Breast epithelium (tissue), 3 donors: ENCODE data around the gene BSPRY.

Experiments
- POLR2A ChIP-seq: fragments of 450-650 bp; IDR thresholded peaks from one replicate; pipeline ENCODE4 v1.6.1; 2016; ENCODE audit warnings: antibody characterized with exemption, mild to moderate bottlenecking, moderate library complexity
- POLR2AphosphoS5 ChIP-seq, 3 donors: sonication (generic); formaldehyde crosslinking; IDR thresholded peaks; one replicate each; pipeline ENCODE4 v1.6.1; 2017; ENCODE audit warnings: antibody characterized with exemption in 3 of 3
- TF ChIP-seq, protein P1 (sequence below), 3 donors: fragments of 450-650 bp; IDR thresholded peaks; one replicate each; pipeline ENCODE4 v1.5.1; 2016 to 2017; ENCODE audit warnings: antibody characterized with exemption in 3 of 3, mild to moderate bottlenecking in 3 of 3, moderate library complexity in 3 of 3

DNA sequence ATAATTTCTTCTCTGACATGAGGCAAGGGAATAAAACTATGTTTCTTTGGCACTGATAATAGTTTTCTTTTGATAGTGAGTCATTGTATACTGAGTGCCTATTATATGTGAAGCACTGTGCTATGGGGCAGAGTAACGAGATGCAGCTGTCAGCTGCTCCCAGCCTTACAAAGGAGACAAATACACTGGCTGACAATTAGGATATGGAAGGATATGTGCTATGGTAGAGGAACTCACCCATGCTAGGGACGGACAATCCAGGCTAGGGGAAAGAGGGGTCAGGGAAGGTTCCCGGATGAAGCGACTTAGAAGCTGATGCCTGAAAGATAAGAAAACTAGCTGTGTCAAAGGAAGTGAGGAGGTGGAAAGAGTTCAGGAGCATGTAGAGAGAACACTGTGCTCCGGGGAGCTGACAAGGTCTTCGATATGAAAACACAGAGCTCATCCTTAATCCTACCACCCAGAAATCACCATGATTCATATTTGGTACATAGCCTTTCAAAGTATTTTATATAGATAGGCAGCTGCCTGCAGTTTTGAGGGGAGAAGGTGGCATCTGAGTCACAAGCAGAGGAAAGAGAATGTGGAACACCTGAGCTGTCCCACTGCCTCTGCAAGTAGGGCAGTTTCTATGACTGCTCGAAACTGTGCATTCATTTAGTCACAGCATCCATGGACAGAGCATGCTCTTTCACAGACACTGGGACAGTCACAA, 12.1 kb downstream of the BSPRY start:
- TF ChIP-seq, protein P1, sequence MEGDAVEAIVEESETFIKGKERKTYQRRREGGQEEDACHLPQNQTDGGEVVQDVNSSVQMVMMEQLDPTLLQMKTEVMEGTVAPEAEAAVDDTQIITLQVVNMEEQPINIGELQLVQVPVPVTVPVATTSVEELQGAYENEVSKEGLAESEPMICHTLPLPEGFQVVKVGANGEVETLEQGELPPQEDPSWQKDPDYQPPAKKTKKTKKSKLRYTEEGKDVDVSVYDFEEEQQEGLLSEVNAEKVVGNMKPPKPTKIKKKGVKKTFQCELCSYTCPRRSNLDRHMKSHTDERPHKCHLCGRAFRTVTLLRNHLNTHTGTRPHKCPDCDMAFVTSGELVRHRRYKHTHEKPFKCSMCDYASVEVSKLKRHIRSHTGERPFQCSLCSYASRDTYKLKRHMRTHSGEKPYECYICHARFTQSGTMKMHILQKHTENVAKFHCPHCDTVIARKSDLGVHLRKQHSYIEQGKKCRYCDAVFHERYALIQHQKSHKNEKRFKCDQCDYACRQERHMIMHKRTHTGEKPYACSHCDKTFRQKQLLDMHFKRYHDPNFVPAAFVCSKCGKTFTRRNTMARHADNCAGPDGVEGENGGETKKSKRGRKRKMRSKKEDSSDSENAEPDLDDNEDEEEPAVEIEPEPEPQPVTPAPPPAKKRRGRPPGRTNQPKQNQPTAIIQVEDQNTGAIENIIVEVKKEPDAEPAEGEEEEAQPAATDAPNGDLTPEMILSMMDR (IDR thresholded peaks at IDR 0.05) = no peak
- TF ChIP-seq POLR2A (no peak), POLR2AphosphoS5 (IDR thresholded peaks at IDR 0.05) (no peak)
